Measurements from ENCODE around the gene LYL1.

- no peak for TF ChIP-seq CTCF (IDR thresholded peaks at IDR 0.05)
- TF ChIP-seq POLR2A (IDR thresholded peaks at IDR 0.05) = no peak
- TF ChIP-seq POLR2AphosphoS5 (IDR thresholded peaks at IDR 0.05) = no peak
Observed at GRCh38 chr19:13094771-13095392, 7.8 kb downstream of the LYL1 start.
